ENCODE measurements around the gene SPIN2B. TPM values are rescaled to one million over a fixed set of nuclear protein-coding genes. Genes with fewer than 3 reads are reported as not detected.
"Not testable (repeated sequence)": the region's sequence is repeated elsewhere in the genome, so short reads cannot be mapped to it uniquely, and the experiment has no call there.

Gene SPIN2B
- total RNA-seq, 1 experiment from 2014 or later: 21.0 TPM

DNA sequence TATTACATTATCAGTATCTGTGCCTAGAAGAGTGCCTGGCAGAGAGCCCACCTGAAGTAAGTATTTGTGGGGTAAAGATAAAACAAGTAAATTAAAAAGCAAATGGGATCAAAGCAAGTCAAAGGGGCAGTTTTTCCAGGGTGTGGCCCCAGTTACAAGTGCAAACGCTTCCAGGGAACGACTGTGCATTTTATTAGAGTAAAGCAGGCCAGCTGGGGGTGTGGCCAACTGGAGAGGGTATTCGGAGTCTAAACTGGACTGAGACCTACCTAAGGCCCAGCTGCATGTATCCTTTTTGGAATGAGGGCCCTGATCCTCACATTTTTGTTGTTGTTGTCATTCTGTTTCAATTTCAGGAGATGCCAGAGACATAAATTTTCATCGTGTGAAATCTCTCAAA, 3.8 kb downstream of the SPIN2B start:
- H3K9me3 ChIP-seq (replicated peaks); H3K27ac ChIP-seq; H3K4me3 ChIP-seq; H3K36me3 ChIP-seq; DNase-seq; H3K4me1 ChIP-seq; H3K27me3 ChIP-seq: not testable (repeated sequence)

DNA sequence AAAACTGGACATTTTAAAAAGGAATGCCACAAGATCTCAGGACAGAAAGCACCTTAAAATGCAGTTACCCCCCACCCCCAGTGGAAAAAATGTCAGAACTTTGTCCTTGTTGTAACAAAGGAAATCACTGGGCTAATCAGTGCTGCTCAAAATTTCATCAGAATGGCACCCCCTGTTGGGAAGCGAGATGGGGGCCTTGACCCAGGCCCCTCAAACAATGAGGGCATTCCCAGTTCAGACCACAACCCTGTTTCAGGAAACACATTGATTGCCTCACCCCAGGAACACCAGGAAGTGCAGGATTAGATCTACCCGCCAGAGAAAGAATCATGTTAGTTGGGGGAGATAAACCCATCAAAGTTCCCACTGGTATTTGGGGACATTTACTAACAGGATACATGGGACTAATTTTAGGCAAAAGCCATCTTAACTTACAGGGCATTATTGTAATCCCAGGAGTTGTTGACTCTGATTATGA, 16.4 kb downstream of the SPIN2B start:
- Histone ChIP-seq H3K4me1 (no peaks in the 10 kb centered on the region), H3K4me3 (no peak overlapping the region), H3K27ac (no peak overlapping the region), H3K9me3 (replicated peaks) (no peaks in the 10 kb centered on the region), H3K36me3 (no peaks in the 10 kb centered on the region), H3K27me3 (no peaks in the 10 kb centered on the region)
- DNase-seq: no peak

DNA sequence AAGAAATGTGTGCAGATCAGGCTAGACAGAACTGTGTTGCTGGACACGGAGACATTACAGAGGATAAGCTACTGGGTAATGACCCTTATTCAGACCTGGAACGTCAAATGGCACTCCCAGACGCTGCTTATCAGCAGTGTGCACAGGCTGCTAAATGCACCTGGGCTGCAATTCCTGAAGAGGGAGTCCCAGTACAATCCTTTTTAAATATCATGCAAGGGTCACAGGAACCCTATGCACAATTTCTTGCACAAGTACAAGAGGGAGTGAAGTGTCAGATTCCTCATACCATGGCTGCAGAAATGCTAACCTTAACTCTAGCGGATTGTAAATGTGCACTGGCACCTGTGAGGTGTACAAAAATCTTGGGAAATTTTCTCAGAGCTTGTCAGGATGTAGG, 16.9 kb downstream of the SPIN2B start:
- Histone ChIP-seq H3K4me3 (no peak overlapping the region), H3K4me1 (no peaks in the 10 kb centered on the region), H3K9me3 (replicated peaks) (no peaks in the 10 kb centered on the region), H3K27me3 (no peaks in the 10 kb centered on the region), H3K36me3 (no peaks in the 10 kb centered on the region), H3K27ac (no peak overlapping the region)
- DNase-seq: no peak

DNA sequence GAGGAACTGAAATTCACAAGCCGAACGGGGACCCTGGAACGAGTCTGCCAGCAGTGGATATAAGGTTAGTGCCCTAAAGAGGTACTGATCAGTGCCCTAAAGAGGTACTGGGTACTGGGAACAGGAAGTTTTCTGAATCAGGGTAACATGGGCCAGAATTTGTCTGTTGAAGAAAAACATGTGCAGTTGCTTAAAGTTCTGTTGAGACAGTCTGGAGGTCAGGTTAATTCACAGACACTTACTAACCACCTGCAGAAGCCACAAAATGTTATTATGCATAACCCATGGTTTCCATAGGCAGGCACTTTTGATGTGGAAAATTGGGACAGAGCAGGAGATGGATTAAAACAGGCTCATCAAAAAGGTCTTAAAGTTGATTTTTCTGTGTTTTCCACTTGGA, 17.9 kb downstream of the SPIN2B start:
- no peaks in the 10 kb centered on the region for H3K4me1 ChIP-seq
- no peak overlapping the region for H3K27ac ChIP-seq
- H3K9me3 ChIP-seq (replicated peaks): no peaks in the 10 kb centered on the region

DNA sequence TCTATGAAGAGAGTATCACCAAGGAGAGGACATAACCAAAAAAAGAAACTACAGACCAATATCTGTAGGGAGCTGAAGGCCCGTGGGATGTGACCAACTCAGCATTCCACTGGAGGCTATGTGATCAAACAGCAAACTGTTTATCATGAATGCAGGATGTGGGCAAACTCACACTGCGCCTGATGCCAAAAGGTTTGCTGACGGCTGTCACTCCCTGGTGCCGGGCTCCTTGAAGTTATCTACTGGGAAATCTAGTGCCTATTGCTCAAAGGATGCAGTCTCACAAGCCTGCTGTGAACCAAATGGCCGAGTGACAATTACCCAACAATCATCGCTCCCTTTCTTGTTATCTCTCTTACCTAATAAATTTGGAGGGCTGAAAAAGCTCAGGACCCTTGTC, 18.4 kb downstream of the SPIN2B start:
- DNase-seq; H3K4me3 ChIP-seq; H3K36me3 ChIP-seq; H3K27me3 ChIP-seq; H3K9me3 ChIP-seq (replicated peaks); H3K4me1 ChIP-seq; H3K27ac ChIP-seq: not testable (repeated sequence)

More for the DNA sequence above, 17.9 kb downstream of the SPIN2B start:
- no peaks in the 10 kb centered on the region for H3K27me3 ChIP-seq
- no peaks in the 10 kb centered on the region for H3K36me3 ChIP-seq
- DNase-seq: no peak
- no peak overlapping the region for H3K4me3 ChIP-seq

DNA sequence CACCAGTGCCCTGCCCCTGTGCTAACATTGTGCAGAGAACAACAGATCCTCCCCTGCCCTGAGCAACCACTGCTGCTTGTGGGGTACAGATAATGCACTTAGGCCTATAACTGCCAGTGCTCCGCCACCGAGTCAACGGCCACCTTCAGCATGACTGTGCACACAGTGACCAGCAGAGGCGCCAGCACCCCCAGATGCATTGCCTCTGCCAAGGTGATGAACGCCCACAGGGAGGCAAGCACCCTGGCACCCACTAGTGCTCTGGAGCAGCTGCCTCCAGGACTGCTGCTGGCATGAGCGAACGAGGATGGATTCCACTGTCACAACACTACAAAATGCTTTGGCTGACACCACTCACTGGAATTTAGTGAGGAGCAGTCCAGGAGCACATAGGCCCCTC, 38.2 kb downstream of the SPIN2B start:
- DNase-seq: no peak
- no peaks in the 10 kb centered on the region for H3K9me3 ChIP-seq (replicated peaks)
- no peak overlapping the region for H3K4me3 ChIP-seq

DNA sequence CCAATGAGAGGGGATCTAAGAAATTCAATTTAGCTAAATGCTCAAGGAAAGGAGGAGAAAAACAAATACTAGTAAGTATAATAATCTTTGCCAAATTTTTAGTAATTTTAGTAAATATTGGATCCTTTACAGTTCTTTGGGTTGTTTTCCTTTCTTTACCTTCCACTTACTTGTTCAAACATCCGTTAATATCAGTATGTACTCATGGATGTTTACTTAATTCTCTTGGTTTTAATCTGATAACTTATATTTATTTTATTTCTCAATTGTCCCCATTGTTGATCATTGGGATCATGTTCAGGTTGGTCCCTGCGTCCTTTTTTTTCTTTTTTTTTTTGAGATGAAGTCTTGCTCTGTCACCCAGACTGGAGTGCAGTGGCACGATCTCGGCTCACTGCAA, 46.9 kb downstream of the SPIN2B start:
- no peak for DNase-seq
- H3K4me1 ChIP-seq: no peaks in the 10 kb centered on the region
- no peaks in the 10 kb centered on the region for H3K9me3 ChIP-seq (replicated peaks)
- H3K27me3 ChIP-seq: no peaks in the 10 kb centered on the region
- no peaks in the 10 kb centered on the region for H3K36me3 ChIP-seq
- H3K4me3 ChIP-seq: no peak overlapping the region
- no peak overlapping the region for H3K27ac ChIP-seq

More for the DNA sequence above, 38.2 kb downstream of the SPIN2B start:
- no peaks in the 10 kb centered on the region for H3K4me1 ChIP-seq
- H3K27me3 ChIP-seq: no peaks in the 10 kb centered on the region
- no peaks in the 10 kb centered on the region for H3K36me3 ChIP-seq
- H3K27ac ChIP-seq: no peak overlapping the region

DNA sequence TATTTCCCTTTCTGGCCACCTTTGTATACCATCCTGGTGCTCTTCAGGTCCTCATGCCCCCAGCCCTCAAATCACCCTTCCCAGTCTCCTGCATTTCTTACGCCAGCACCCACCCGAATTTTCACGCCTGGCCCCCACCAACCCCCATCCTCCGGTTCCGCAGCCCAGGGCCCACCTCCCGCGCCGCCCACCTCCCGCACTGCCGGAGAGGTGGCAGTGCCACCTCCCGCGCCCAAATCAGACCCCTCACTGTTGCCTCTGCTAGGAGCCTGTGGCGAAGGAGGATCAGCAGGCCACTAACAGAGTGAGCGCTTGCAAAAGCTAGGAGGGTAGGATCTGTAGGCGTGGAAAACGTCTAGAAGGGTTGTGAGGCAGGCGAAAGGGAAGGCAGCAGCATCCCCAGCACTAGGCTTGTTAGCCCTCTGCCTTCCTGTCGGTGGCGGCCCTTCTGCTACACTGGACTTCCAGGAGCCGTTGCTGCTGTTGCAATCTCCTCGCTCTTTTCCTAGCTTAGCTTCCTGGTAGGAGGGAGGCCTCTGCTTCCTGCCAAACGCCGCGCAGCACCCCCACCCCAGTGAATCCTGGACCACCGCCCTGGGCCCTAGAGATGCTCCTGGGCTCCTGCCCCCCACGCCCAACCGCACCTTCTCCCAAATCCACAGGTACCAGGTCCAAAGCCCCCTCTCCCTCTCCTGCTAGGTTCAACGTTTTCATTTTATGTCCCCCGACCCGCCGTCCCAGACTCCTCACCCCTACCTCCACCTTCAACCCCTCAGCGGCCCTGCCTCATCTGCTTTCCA, 51.0 kb downstream of the SPIN2B start:
- Histone ChIP-seq H3K27ac (no peak overlapping the region), H3K4me1 (no peaks in the 10 kb centered on the region), H3K9me3 (replicated peaks) (no peaks in the 10 kb centered on the region), H3K36me3 (no peaks in the 10 kb centered on the region), H3K27me3 (no peaks in the 10 kb centered on the region), H3K4me3 (no peak overlapping the region)
- DNase-seq: no peak

Other genes starting within 250 kb of the SPIN2B start
- 9.7 and 13.0 TPM in 2 replicates for gene SPIN3, start 126.0 kb downstream of the SPIN2B start, total RNA-seq (2014; rRNA removed; shearing (Covaris generic))
- gene SPIN2A, start 15.8 kb upstream of the SPIN2B start, total RNA-seq (2014; rRNA removed; shearing (Covaris generic)): 0.25 and 0.42 TPM in 2 replicates
- 6.2 and 9.4 TPM in 2 replicates for gene FAAH2, start 165.2 kb upstream of the SPIN2B start, total RNA-seq (2014; rRNA removed; shearing (Covaris generic))

Measured in SJCRH30 (cell line).